Measurements from ENCODE around the gene ZNF611.
"Not testable (repeated sequence)": the region's sequence is repeated elsewhere in the genome, so short reads cannot be mapped to it uniquely, and the experiment has no call there.

ZNF611 gene

GRCh38 chr19:52715902-52716301 lies 18.9 kb downstream of the ZNF611 start:
- not testable (repeated sequence) for DNase-seq

- DNase-seq, result not testable (repeated sequence)
Measured at GRCh38 chr19:52715330-52715729, 19.5 kb downstream of the ZNF611 start.

GRCh38 chr19:52713051-52713450 lies 21.8 kb downstream of the ZNF611 start:
- DNase-seq, result not testable (repeated sequence)

GRCh38 chr19:52711661-52712060 lies 23.2 kb downstream of the ZNF611 start:
- DNase-seq, result not testable (repeated sequence)

- no peak for DNase-seq
Measured at GRCh38 chr19:52710538-52710937, 24.3 kb downstream of the ZNF611 start.

GRCh38 chr19:52705615-52706014 lies 29.2 kb downstream of the ZNF611 start:
- DNase-seq, result not testable (repeated sequence)

GRCh38 chr19:52703917-52704316 lies 30.9 kb downstream of the ZNF611 start:
- DNase-seq, result no peak

- no peak for DNase-seq
Measured at GRCh38 chr19:52700673-52701072, 34.2 kb downstream of the ZNF611 start.

- DNase-seq, result not testable (repeated sequence)
Measured at GRCh38 chr19:52699555-52699954, 35.3 kb downstream of the ZNF611 start.

GRCh38 chr19:52695996-52696395 lies 38.8 kb downstream of the ZNF611 start:
- no peak for DNase-seq

GRCh38 chr19:52694921-52695320 lies 39.9 kb downstream of the ZNF611 start:
- no peak for DNase-seq

- not testable (repeated sequence) for DNase-seq
Measured at GRCh38 chr19:52694281-52694680, 40.6 kb downstream of the ZNF611 start.

- DNase-seq, result no peak
Measured at GRCh38 chr19:52692431-52693008, 42.3 kb downstream of the ZNF611 start.

- DNase-seq, result no peak
Measured at GRCh38 chr19:52691737-52692136, 43.1 kb downstream of the ZNF611 start.

GRCh38 chr19:52691215-52691610 lies 43.6 kb downstream of the ZNF611 start:
- DNase-seq, result no peak

- peak; percentile 79 for DNase-seq
Measured at GRCh38 chr19:52690369-52691214, 44.3 kb downstream of the ZNF611 start.

GRCh38 chr19:52689843-52690368 lies 44.9 kb downstream of the ZNF611 start:
- DNase-seq, result no peak

- DNase-seq, result not testable (repeated sequence)
Measured at GRCh38 chr19:52688925-52689796, 45.7 kb downstream of the ZNF611 start.

- DNase-seq, result no peak
Measured at GRCh38 chr19:52688335-52688734, 46.5 kb downstream of the ZNF611 start.

- no peak for DNase-seq
Measured at GRCh38 chr19:52687684-52688083, 47.2 kb downstream of the ZNF611 start.

GRCh38 chr19:52685811-52686210 lies 49.0 kb downstream of the ZNF611 start:
- DNase-seq, result no peak

- not testable (repeated sequence) for DNase-seq
Measured at GRCh38 chr19:52681216-52681615, 53.6 kb downstream of the ZNF611 start.

- no peak for DNase-seq
Measured at GRCh38 chr19:52679598-52679997, 55.2 kb downstream of the ZNF611 start.

Data from NCI-H2171 (cell line).